SK-N-SH (cell line): ENCODE results near the gene SLC8B1. TPM values are rescaled to one million over a fixed set of nuclear protein-coding genes. Genes with fewer than 3 reads are reported as not detected.

ENCODE experiments used
- CTCF ChIA-PET: fragments of 300-600, 350-600 bp; formaldehyde crosslinking; extraction: SDS; loops from one replicate; lab custom pipeline; 2021; lab: Yijun Ruan, JAX
- POLR2A ChIA-PET: fragments of 350-600 bp; sonication (Branson Sonifier 250); formaldehyde crosslinking; extraction: SDS; loops from one replicate; lab custom pipeline; 2020; ENCODE audit warnings: antibody characterized with exemption, inconsistent platforms; lab: Yijun Ruan, JAX
- DNase-seq: peaks from one replicate; pipeline ENCODE4 v3.0.0; 2012
- H2AFZ ChIP-seq: fragments of 200-600 bp; sonication (generic); 2 replicates; pipeline ENCODE4 v1.8.1; 2016; ENCODE audit warnings: antibody characterized with exemption, mild to moderate bottlenecking, low read depth
- H3F3A ChIP-seq: fragments of 200-600 bp; sonication (generic); replicated peaks from 2 replicates; pipeline ENCODE3; 2016; ENCODE audit warnings: antibody characterized with exemption, mild to moderate bottlenecking; ENCODE audit not compliant: insufficient read depth
- H3K27ac ChIP-seq, 2 experiments: fragments of 200-500 bp in 1 of 2; fragments of 200-600 bp in 1 of 2; sonication (Bioruptor generic) in 1 of 2; sonication (generic), shearing (Covaris generic) in 1 of 2; 2 replicates each; pipeline versions ENCODE4 v1.5.1 to v1.6.1; 2014 to 2016; ENCODE audit warnings: low read depth in 2 of 2, inconsistent platforms in 1 of 2, low read length in 1 of 2, mild to moderate bottlenecking in 1 of 2, mixed read lengths in 1 of 2
- H3K27me3 ChIP-seq: fragments of 200-600 bp; sonication (generic), shearing (Covaris generic); 2 replicates; pipeline ENCODE4 v1.6.1; 2016; ENCODE audit warnings: mixed run types; ENCODE audit not compliant: insufficient read depth
- H3K36me3 ChIP-seq, 2 experiments: fragments of 200-500 bp in 1 of 2; fragments of 200-600 bp in 1 of 2; sonication (Bioruptor generic) in 1 of 2; sonication (generic) in 1 of 2; replicated peaks in 1 of 2; 2 replicates each; pipeline versions ENCODE3 to v1.5.1; 2014 to 2016; ENCODE audit warnings: low read length in 1 of 2, mild to moderate bottlenecking in 1 of 2; ENCODE audit not compliant: insufficient read depth in 2 of 2, control insufficient read depth in 1 of 2
- H3K4me1 ChIP-seq, 2 experiments: fragments of 200-500 bp in 1 of 2; fragments of 200-600 bp in 1 of 2; sonication (Bioruptor generic) in 1 of 2; sonication (generic), shearing (Covaris generic) in 1 of 2; 2 replicates each; pipeline versions ENCODE4 v1.5.1 to v1.6.1; 2014 to 2016; ENCODE audit warnings: low read depth in 1 of 2, low read length in 1 of 2, mixed run types in 1 of 2; ENCODE audit not compliant: insufficient read depth in 2 of 2, control insufficient read depth in 1 of 2
- H3K4me2 ChIP-seq: fragments of 200-600 bp; sonication (generic), shearing (Covaris generic); 2 replicates; pipeline ENCODE4 v1.6.1; 2017; ENCODE audit warnings: mixed run types
- H3K4me3 ChIP-seq, 2 experiments: fragments of 200-500 bp in 1 of 2; fragments of 200-600 bp in 1 of 2; sonication (Bioruptor generic) in 1 of 2; sonication (generic), shearing (Covaris generic) in 1 of 2; 2 replicates each; pipeline versions ENCODE4 v1.5.1 to v1.8.1; 2014 to 2016; ENCODE audit warnings: low read depth in 2 of 2, inconsistent platforms in 1 of 2, low read length in 1 of 2, mild to moderate bottlenecking in 1 of 2, mixed read lengths in 1 of 2, moderate library complexity in 1 of 2
- H3K79me2 ChIP-seq: fragments of 200-600 bp; sonication (generic); 2 replicates; pipeline ENCODE4 v1.8.1; 2017; ENCODE audit warnings: mild to moderate bottlenecking; ENCODE audit not compliant: insufficient read depth
- H3K9ac ChIP-seq: fragments of 200-600 bp; sonication (generic); 2 replicates; pipeline ENCODE4 v1.6.1; 2017; ENCODE audit warnings: mixed run types
- H3K9me2 ChIP-seq: fragments of 200-600 bp; sonication (generic); 2 replicates; pipeline ENCODE4 v1.6.1; 2017; ENCODE audit warnings: mixed run types
- H3K9me3 ChIP-seq: fragments of 200-600 bp; sonication (generic); 2 replicates; pipeline ENCODE4 v1.6.1; 2017; ENCODE audit warnings: mixed run types, mild to moderate bottlenecking, moderate library complexity
- H4K20me1 ChIP-seq: fragments of 200-600 bp; sonication (generic); 2 replicates; pipeline ENCODE4 v1.6.1; 2017; ENCODE audit warnings: mild to moderate bottlenecking, mixed run types; ENCODE audit not compliant: insufficient read depth
- ELF1 ChIP-seq: IDR thresholded peaks from 2 replicates; pipeline ENCODE4 v1.4.0; 2012
- EP300 ChIP-seq, 2 experiments: IDR thresholded peaks; 2 replicates each; pipeline versions ENCODE4 v1.4.0 to v1.6.1; 2012; ENCODE audit warnings: borderline replicate concordance in 1 of 2, low read depth in 1 of 2, low read length in 1 of 2
- FOSL2 ChIP-seq: IDR thresholded peaks from 2 replicates; pipeline ENCODE4 v1.4.0; 2012; ENCODE audit warnings: low read depth, mild to moderate bottlenecking, moderate library complexity, borderline replicate concordance
- FOXM1 ChIP-seq: IDR thresholded peaks from 2 replicates; pipeline ENCODE4 v1.4.0; 2012; ENCODE audit warnings: low read depth, mild to moderate bottlenecking
- GABPA ChIP-seq: IDR thresholded peaks from 2 replicates; pipeline ENCODE4 v1.4.0; 2012; ENCODE audit warnings: low read depth, mild to moderate bottlenecking
- JUND ChIP-seq: IDR thresholded peaks from 2 replicates; pipeline ENCODE4 v1.4.0; 2012
- MEF2A ChIP-seq: IDR thresholded peaks from 2 replicates; pipeline ENCODE4 v1.4.0; 2012; ENCODE audit warnings: low read depth, borderline replicate concordance
- NRF1 ChIP-seq: IDR thresholded peaks from 2 replicates; pipeline ENCODE4 v1.6.1; 2012; ENCODE audit warnings: low read depth, mild to moderate bottlenecking, low read length
- PBX3 ChIP-seq: IDR thresholded peaks from 2 replicates; pipeline ENCODE4; 2012
- TAF1 ChIP-seq: IDR thresholded peaks from 2 replicates; pipeline ENCODE4 v1.6.1; 2012; ENCODE audit warnings: low read depth, mild to moderate bottlenecking, low read length, moderate library complexity, borderline replicate concordance
- TEAD4 ChIP-seq: IDR thresholded peaks from 2 replicates; pipeline ENCODE4 v1.4.0; 2012; ENCODE audit warnings: mild to moderate bottlenecking, borderline replicate concordance; ENCODE audit not compliant: insufficient read depth
- USF1 ChIP-seq: IDR thresholded peaks from 2 replicates; pipeline ENCODE4 v1.4.0; 2012; ENCODE audit warnings: low read depth, borderline replicate concordance
- USF2 ChIP-seq: fragments of 150-350 bp; IDR thresholded peaks from 2 replicates; pipeline ENCODE4 v1.6.1; 2017; ENCODE audit warnings: antibody characterized with exemption, low read length, low read depth, borderline replicate concordance
- YY1 ChIP-seq: IDR thresholded peaks from 2 replicates; pipeline ENCODE4 v1.4.0; 2012; ENCODE audit warnings: low read depth, mild to moderate bottlenecking
- ZBTB33 ChIP-seq: IDR thresholded peaks from 2 replicates; pipeline ENCODE4 v1.4.0; 2012; ENCODE audit warnings: low read depth, borderline replicate concordance
- WGBS: methylation state at CpG from one replicate; pipeline ENCODE4 v1.1.6; 2017; ENCODE audit warnings: low lambda C conversion rate; 5-methylcytosine and 5-hydroxymethylcytosine counted together
- polyA plus RNA-seq, 3 experiments: library from polyadenylated mRNA; depleted of rRNA; stranded (reverse); fragments of >200 nt; gene quantifications; 2 replicates each; pipeline ENCODE4 v1.2.3, GENCODE V29; 2012

SLC8B1 gene
- polyA plus RNA-seq, 1 of the 3 experiments (the other 2 are of a cell fraction), result 12.0 TPM

- H3K4me2 ChIP-seq, result no peak overlapping the region
- no peaks in the 10 kb centered on the region for H3K79me2 ChIP-seq
- no peaks in the 10 kb centered on the region for H3K9me3 ChIP-seq
- no peak overlapping the region for H3K27ac ChIP-seq
- H3K9ac ChIP-seq, result no peak overlapping the region
- H3K4me3 ChIP-seq, result no peak overlapping the region
- H3K36me3 ChIP-seq, result peaks cover 2 to 5% of the 10 kb centered on the region in 2 experiments
- H3F3A ChIP-seq, result no peaks in the 10 kb centered on the region
- no peaks in the 10 kb centered on the region for H4K20me1 ChIP-seq
- no peak for DNase-seq
- CTCF ChIA-PET, result no interaction called here
- H2AFZ ChIP-seq, result no peak overlapping the region
- no peaks in the 10 kb centered on the region for H3K27me3 ChIP-seq
- POLR2A ChIA-PET, result no interaction called here
- WGBS, result 73% methylated on average over 4 of the region's 10 CpGs
- H3K4me1 ChIP-seq, result peaks cover 0 to 18% of the 10 kb centered on the region in 2 experiments; a peak in 1 of 4 replicates
- H3K9me2 ChIP-seq, result no peaks in the 10 kb centered on the region
- TF ChIP-seq NRF1 (no peak), TAF1 (no peak), TEAD4 (no peak), ELF1 (no peak), PBX3 (no peak), USF1 (no peak), JUND (no peak), EP300 (IDR thresholded peaks at IDR 0.05; ENCODE audit: borderline replicate concordance in 1 of 2, low read depth in 1 of 2, low read length in 1 of 2) (no peak), USF2 (no peak), FOSL2 (no peak), ZBTB33 (no peak), MEF2A (no peak), YY1 (no peak), GABPA (no peak), FOXM1 (no peak)
These were observed 82.4 kb downstream of the SLC8B1 start for GRCh38 chr12:113252494-113252893.
